Natural killer cell (primary cell): ENCODE measurements around the gene AREL1. TPM values are rescaled to one million over a fixed set of nuclear protein-coding genes. Genes with fewer than 3 reads are reported as not detected.

Source experiments
- ATAC-seq, 3 donors: fragments of 150-1000 bp in 2 of 3; fragments of 200-7000 bp in 1 of 3; cut with Tn5 transposase; 1 replicate in 1 of 3; 2 replicates in 2 of 3; pipeline ENCODE4 v1.10.0; 2021; ENCODE audit warnings: mild to moderate bottlenecking in 2 of 3, moderate library complexity in 2 of 3
- DNase-seq, 2 donors: peaks; one replicate each; pipeline versions ENCODE4 v3.0.0 to v3.0.0-alpha.2; 2013 to 2021; ENCODE audit warnings: mixed read lengths in 1 of 2
- H3K27ac ChIP-seq: one replicate; pipeline ENCODE4 v1.5.1; 2013; ENCODE audit warnings: mild to moderate bottlenecking, low read length
- H3K27me3 ChIP-seq: one replicate; pipeline ENCODE4 v1.6.1; 2013; ENCODE audit warnings: low read length; ENCODE audit not compliant: control insufficient read depth, insufficient read depth
- H3K36me3 ChIP-seq: one replicate; pipeline ENCODE4 v1.6.1; 2013; ENCODE audit warnings: low read length; ENCODE audit not compliant: control insufficient read depth, insufficient read depth
- H3K4me1 ChIP-seq: one replicate; pipeline ENCODE4 v1.6.1; 2013; ENCODE audit warnings: low read length; ENCODE audit not compliant: control insufficient read depth, insufficient read depth
- H3K4me3 ChIP-seq: one replicate; pipeline ENCODE4 v1.5.1; 2013; ENCODE audit warnings: low read length
- H3K9me3 ChIP-seq: one replicate; pipeline ENCODE4 v1.6.1; 2013; ENCODE audit warnings: low read length; ENCODE audit not compliant: control insufficient read depth, insufficient read depth
- H3K27ac Mint-ChIP-seq, 2 donors: one replicate each; pipeline ENCODE4 v1.8.0; 2022; ENCODE audit warnings: mild to moderate bottlenecking in 2 of 2, mixed read lengths in 2 of 2, moderate library complexity in 1 of 2
- H3K27me3 Mint-ChIP-seq, 2 donors: one replicate each; pipeline ENCODE4 v1.8.0; 2022; ENCODE audit warnings: low read depth in 2 of 2, mixed read lengths in 2 of 2
- H3K36me3 Mint-ChIP-seq: one replicate; pipeline ENCODE4 v1.8.0; 2022; ENCODE audit warnings: mixed read lengths
- H3K4me1 Mint-ChIP-seq, 2 donors: one replicate each; pipeline ENCODE4 v1.8.0; 2022; ENCODE audit warnings: mixed read lengths in 2 of 2
- H3K4me3 Mint-ChIP-seq: one replicate; pipeline ENCODE4 v1.8.0; 2022; ENCODE audit warnings: mild to moderate bottlenecking, moderate library complexity, mixed read lengths
- H3K9me3 Mint-ChIP-seq, 2 donors: one replicate each; pipeline ENCODE4 v1.8.0; 2022; ENCODE audit warnings: mixed read lengths in 2 of 2
- CTCF ChIP-seq: fragments of 200-600 bp; IDR thresholded peaks from one replicate; pipeline ENCODE4 v1.8.0; 2022; ENCODE audit warnings: antibody characterized with exemption
- WGBS: methylation state at CpG from one replicate; pipeline ENCODE4 v1.1.7; 2013; ENCODE audit warnings: missing lambda C conversion rate; ENCODE audit not compliant: insufficient coverage; 5-methylcytosine and 5-hydroxymethylcytosine counted together
- intact Hi-C: fragments of 100-400 bp; cut with micrococcal nuclease; formaldehyde crosslinking; loops from one replicate; pipeline ENCODE4 v1.14.2; 2022
- total RNA-seq, 4 donors: library from RNA; stranded (reverse); fragments of 120-200 nt in 1 of 4; gene quantifications; one replicate each; pipeline versions ENCODE4 v1.2.3 to v1.2.4, GENCODE V29; 2013 to 2022

The AREL1 gene
- total RNA-seq, 3 donors from 2014 or later (not counting 1 experiment from before 2014, with no cell fraction given) = 65.9 to 83.0 (median 82.3) TPM

- Mint-ChIP-seq H3K4me1 (peaks cover 37 to 39% of the 10 kb centered on the region in 2 donors), H3K27ac (peak overlapping the region in 1 of 2 donors; percentile 25), H3K27me3 (no peaks in the 10 kb centered on the region), H3K36me3 (peaks cover 22% of the 10 kb centered on the region), H3K4me3 (no peak overlapping the region), H3K9me3 (no peaks in the 10 kb centered on the region)
- intact Hi-C loops = no loop called here
- ATAC-seq (no peak), DNase-seq (no peak)
- peaks cover 10% of the 10 kb centered on the region for H3K36me3 ChIP-seq
- H3K27me3 ChIP-seq = no peaks in the 10 kb centered on the region
- no peak overlapping the region for H3K4me3 ChIP-seq
- peaks cover 17% of the 10 kb centered on the region for H3K4me1 ChIP-seq
- TF ChIP-seq CTCF = no peak
- H3K9me3 ChIP-seq = no peaks in the 10 kb centered on the region
- 100% methylated on average over 3 of the region's 3 CpGs for WGBS
- H3K27ac ChIP-seq = no peak overlapping the region
Observed at GRCh38 chr14:74654931-74655330, 57.9 kb downstream of the AREL1 start.

GRCh38 chr14:74653386-74654138 is 59.3 kb downstream of the AREL1 start:
- no peak overlapping the region for H3K4me3 ChIP-seq
- H3K4me1 ChIP-seq = peaks cover 20% of the 10 kb centered on the region
- Mint-ChIP-seq H3K4me3 (no peak overlapping the region), H3K36me3 (peaks cover 22% of the 10 kb centered on the region), H3K27ac (peak overlapping the region; percentile 78 to 84), H3K4me1 (peaks cover 41 to 49% of the 10 kb centered on the region in 2 donors), H3K27me3 (no peaks in the 10 kb centered on the region), H3K9me3 (no peaks in the 10 kb centered on the region)
- no peak for TF ChIP-seq CTCF
- ATAC-seq (no peak), DNase-seq (no peak)
- H3K27me3 ChIP-seq = no peaks in the 10 kb centered on the region
- WGBS = 90% methylated on average over 15 of the region's 15 CpGs
- peaks cover 10% of the 10 kb centered on the region for H3K36me3 ChIP-seq
- H3K27ac ChIP-seq = no peak overlapping the region
- no peaks in the 10 kb centered on the region for H3K9me3 ChIP-seq
- intact Hi-C loops = no loop called here

- H3K9me3 ChIP-seq = no peaks in the 10 kb centered on the region
- no peak for TF ChIP-seq CTCF
- no peak overlapping the region for H3K4me3 ChIP-seq
- DNase-seq (no peak), ATAC-seq (no peak)
- intact Hi-C loops = no loop called here
- no peaks in the 10 kb centered on the region for H3K27me3 ChIP-seq
- H3K4me1 Mint-ChIP-seq = peaks cover 41 to 51% of the 10 kb centered on the region in 2 donors
- WGBS = 82% methylated on average over 4 of the region's 4 CpGs
- H3K4me1 ChIP-seq = peaks cover 20% of the 10 kb centered on the region
- H3K27ac Mint-ChIP-seq = peak overlapping the region; percentile 78 to 84
- H3K4me3 Mint-ChIP-seq = no peak overlapping the region
- H3K9me3 Mint-ChIP-seq = no peaks in the 10 kb centered on the region
- H3K27me3 Mint-ChIP-seq = no peaks in the 10 kb centered on the region
- peaks cover 10% of the 10 kb centered on the region for H3K36me3 ChIP-seq
- H3K27ac ChIP-seq = peak overlapping the region; percentile 8
- peaks cover 22% of the 10 kb centered on the region for H3K36me3 Mint-ChIP-seq
Observed at GRCh38 chr14:74652541-74652940, 60.3 kb downstream of the AREL1 start.
